ENCODE results near the gene MAML2.
A peak's percentile ranks its signal among the peaks of the same experiment; 100 is the strongest.
"Not testable (repeated sequence)": the region's sequence is repeated elsewhere in the genome, so short reads cannot be mapped to it uniquely, and the experiment has no call there.

The MAML2 gene

DNA sequence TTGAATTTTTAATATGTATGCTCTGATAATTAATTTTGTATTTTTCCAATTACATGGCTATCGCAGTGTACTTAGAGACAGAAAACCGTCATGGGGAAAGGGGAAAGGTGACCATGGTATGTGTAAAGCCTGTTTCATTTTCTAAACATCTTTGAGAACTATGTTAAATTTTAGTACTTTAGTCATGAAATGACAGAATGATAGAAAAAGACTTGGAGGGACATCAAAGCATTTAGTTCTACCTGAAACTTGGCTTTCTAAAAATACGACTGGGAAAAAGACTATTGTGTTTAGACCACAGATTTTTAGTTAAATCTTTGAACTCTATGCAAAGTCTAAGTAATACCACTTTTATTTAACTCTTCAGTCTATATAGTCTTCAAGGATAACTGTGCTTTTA, 54.1 kb downstream of the MAML2 start:
- DNase-seq = no peak

DNA sequence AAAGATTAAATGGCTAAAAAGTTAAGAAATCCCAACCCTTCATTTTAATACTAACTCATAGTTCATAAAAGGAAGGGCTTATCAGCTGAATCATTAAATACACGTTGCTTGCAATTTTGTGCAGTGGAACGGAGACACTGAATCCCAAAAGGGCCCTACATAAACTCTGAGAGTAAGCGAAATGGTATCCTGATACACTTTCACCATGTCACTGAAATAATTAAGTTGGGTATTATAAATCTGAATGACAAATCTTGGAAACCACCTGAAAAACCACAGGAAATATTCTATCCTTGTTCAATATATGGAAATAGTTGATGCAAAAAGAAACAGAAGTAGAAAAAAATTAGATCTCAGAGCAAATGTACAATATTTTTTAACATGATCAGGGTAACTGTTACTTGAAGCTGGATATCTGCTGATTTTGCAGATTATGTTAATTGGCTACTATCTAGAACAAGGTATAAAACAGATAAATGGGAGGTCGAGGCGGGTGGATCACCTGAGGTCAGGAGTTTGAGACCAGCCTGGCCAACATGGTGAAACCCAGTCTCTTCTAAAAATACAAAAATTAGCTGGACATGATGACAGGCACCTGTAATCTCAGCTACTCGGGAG, 55.1 kb downstream of the MAML2 start:
- DNase-seq = no peak

DNA sequence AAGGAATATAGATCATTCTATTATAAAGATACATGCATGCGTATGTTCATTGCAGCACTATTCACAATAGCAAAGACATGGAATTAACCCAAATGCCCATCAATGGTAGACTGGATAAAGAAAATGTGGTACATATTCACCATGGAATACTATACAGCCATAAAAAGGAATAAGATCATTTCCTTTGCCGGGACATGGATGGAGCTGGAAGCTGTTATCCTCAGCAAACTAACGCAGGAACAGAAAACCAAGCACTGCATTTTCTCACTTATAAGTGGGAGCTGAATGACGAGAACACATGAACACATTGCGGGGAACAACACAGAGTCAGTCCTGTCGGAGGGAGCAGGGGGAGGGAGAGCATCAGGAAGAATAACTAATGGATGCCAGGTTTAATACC, 57.0 kb downstream of the MAML2 start:
- not testable (repeated sequence) for DNase-seq

DNA sequence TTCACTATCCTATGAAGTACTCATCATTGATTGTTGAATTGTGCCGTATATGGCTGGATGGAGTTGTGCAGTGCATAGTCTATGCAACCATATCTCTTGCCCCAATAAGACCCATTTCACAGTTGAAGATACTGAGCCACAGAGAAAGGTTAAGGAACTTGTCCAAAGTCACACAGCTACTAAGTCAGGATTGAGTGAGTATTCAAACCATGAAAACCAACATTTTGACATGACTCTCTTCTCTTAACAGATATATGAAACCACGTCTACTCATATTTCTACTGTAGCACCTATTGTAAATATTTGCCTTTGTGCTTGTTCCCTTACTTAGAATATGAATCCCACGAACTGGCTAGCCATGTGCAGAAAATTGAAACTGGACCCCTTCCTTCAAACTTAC, 58.1 kb downstream of the MAML2 start:
- no peak for DNase-seq

DNA sequence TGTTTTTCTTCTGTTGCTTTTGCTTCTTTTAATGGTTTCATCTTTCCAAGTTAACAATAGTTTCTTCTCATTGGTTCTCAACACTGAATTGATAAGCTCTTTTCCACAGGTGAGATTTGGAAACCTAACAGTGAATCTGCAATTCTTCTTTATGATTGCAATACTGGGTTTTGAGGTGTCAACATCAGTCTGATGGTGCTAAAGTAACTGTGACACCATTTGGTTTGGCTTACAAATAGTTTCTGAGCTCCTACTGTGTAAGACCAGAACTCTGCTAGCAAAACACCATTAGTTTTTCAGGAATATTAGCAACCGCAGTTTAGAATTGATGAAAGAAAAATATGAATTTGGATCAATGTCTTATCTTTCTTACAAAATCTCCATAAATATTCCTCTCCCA, 58.6 kb downstream of the MAML2 start:
- no peak for DNase-seq

DNA sequence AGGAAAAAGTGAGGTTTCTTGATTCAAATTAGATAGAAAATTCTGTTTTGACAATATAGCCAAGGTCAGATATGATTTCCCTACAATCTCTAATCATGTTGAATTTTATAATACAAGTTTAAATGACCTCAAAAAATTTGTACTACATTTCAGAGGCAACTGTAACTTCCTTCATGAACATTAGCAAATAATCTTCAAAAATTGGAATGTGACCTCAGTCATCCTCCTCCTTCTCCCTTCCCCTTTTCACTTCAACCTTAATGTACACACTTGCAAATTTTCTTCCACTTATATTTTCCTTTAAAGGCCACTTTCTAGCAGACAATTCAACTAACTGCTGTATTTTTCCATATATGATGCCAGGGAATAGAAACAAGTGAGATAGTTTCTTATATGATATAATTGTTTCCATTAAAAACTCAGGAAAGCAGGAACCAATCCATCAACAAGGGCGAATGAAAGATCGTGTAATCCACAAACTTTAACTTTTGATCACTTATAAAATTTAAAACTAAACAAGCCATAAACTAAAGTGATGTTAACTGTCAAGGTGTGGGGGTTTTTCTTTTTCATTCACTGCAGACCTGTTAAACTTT, 60.3 kb downstream of the MAML2 start:
- DNase-seq = no peak

DNA sequence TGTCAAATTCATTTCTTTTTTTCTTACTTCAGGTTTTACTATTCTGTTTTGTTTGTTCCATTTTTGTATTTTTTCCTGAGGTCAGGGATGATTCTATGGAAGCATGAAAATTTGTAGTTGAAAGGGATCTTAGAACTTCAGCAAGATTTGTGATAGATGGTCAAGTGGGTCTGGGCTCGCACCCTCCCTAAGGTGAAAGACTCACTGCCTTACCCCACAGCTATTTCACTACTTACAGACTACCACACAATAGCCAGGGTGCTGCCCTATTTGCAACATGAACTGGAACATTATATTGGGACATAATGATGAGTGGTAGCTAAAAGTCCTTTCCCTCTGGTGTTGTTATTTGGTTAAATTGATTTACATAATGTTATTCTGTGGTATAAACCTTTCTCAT, 62.6 kb downstream of the MAML2 start:
- DNase-seq = no peak

DNA sequence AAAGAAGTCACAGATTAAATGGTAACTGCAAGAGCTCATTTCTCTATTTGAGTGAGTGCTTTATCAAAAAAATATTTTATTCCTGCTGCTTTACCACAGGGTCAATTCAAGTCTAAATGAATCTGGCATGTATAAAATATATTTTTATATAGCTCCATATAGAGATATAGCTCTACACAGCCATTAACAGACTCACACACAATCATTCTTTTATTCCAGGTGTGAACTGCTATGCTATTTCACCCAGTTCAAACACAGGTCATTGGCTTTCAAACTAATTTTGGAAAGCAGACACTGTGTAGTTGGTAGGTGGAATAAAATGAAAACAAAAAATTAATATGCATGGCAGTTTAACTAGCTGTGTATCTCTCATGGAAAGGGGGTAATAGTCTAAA, 63.1 kb downstream of the MAML2 start:
- DNase-seq = no peak

DNA sequence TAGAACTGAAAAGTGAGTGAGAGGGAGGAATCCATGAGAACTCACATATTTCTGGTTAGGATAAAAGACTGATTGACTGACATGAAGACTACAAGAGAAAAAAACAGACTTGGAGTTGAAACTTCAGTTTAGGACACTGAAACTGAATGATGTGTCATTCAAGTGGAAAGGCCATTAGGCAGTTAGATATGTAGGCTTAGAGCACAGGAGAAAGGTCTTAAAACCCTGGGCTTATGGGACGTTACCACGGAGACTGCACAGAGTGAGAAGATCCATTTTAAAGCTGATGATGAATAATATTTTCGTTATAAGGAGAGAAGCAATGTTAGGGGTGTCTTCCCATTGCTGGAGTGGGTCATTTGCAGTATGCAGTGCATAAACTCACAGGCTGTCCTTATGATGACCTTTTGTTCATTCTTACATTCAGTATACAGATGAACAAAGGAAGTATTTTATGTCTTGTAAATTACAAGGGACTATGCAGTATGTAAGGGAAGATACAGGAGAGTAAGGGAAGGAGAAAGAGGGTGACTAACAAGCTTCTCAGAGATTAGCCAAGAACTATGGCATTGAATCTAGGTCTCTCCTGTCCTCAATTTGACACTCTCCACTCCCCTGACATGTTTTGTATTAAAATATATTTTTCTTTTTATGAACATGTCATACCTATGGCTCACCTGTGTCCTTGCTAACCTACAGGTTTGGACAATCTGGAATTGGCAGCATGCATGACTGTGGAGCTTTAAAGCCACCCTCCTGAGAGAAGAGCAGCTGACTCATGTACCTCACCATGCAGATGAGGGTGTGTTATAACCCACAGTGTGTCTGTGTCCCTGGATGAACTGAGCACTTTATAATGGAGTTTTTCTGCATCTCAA, 63.7 kb downstream of the MAML2 start:
- DNase-seq = no peak

DNA sequence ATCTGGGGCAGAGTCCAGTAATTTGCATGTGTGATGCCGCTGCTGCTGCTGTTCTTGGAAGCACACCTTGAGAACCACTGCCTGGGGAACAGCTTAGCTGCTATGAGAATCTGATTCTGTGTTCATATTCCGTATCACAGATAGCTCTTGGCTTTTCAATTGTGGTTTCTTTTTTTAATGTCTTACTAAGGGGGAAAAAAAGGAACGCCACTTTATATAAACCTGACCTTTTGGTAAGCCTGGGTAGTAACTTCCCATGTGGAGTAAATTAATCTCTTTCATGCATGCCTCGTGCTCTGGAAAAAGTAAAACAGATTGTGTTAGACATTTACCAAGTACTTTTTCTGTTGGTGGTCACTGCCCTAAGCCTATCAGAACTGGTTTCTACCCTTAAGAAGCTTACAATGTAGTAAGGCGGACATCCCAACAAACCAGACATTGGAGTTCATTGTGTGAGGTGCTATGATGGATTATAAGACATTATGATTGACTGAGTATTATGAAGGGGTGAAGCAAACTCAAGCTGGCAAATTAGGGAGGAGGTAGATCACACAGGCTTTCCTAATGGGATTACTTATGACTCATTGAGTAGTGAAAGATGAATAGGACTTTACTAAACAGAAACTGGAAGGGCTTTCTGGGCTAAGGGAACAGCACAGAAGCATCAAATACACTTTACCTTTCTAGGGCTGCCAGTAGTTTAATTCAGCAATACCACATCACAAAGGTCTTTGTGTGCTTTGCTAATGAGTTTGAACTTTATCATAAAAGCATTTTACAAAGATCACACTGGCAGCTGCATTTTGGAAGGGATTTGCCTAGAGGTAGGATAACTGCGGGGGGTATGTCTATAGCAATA, 64.7 kb downstream of the MAML2 start:
- no peak for DNase-seq

DNA sequence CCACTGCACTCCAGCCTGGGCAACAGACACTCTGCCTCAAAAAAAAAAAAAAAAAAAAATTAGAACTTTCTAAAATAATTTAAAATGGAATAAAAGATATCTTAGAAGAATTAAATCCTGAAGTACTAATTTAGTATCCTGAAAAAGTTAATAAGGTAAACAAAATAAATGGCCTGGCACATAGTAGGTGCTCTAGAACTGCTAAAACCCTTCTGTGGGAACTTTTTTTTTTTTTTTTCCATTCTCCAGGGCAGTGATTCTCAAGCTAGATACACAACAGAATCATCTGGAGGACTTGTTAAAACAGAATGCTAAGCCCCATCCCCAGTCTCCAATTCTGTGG, 65.3 kb downstream of the MAML2 start:
- no peak for DNase-seq

DNA sequence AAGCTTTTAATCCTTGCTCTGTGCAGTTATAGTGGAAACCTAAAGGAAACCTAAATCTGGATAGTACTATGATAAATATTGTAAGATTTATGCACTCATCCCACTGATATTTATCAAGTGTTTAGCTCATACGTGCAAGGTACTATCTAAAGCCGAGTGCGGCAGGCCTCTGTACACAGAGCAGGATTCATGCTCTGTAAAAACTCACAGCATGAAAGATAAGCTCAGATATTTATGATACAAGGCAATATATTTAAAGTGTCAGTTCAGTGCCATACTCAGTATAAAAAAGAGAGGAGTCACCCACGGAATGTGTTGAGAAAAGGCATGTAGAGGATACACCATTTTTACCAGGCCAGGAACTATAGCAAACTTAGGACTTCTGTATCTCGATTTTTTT, 66.2 kb downstream of the MAML2 start:
- no peak for DNase-seq

DNA sequence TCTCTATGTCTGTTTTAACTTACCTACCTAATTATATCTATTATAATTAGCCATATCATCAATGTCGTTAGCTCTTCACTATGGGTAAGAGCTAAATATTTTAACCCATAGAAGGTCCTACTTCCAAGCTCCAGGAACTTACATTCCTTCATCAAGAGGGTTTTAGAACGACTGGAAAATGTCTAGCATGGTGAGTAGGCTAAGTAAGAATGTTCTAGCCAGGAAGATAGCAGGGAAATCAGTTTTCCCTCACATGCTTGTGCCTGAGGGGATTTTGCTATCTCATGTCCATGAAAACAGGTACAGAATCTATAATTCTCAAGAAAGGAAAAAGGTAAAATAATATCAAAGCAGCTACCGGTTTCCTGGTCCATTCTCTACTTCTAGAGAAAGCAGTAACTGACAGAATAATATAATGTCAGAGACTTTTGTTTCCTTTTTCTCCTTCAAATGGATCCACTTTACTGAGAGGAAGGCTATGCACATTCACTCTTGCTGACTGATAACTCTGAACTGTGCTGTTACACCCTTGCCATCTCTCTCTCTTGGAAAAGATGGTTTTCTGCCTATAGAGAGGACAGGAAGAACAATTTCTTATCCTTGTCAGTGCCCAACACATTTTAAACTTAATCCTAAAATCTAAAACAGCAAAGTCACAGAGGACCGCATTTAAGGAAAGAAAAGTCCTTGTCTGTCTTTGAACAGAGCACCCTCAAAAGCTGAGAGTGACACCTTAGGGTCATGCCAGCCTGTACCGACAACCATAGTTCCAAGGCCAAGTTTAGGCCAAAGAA, 67.0 kb downstream of the MAML2 start:
- no peak for DNase-seq

DNA sequence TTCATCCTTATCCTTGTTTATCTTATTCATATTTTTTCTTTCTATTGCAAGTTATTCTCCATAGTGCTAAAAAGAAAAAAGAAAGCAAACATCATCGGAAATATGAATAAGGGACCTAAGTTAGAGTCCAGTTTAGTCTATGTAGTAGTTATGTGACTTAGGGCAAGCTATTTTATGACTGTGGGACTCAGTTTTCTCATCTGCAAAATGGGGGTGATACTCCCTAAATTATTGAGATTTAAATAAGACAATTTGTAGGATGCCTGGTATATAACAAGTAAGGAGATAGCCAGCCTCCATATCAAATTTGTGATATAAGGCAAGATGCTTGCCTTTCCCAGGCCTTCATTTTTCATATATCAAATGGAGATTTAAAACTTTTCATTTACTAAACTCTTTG, 69.5 kb downstream of the MAML2 start:
- DNase-seq = no peak

DNA sequence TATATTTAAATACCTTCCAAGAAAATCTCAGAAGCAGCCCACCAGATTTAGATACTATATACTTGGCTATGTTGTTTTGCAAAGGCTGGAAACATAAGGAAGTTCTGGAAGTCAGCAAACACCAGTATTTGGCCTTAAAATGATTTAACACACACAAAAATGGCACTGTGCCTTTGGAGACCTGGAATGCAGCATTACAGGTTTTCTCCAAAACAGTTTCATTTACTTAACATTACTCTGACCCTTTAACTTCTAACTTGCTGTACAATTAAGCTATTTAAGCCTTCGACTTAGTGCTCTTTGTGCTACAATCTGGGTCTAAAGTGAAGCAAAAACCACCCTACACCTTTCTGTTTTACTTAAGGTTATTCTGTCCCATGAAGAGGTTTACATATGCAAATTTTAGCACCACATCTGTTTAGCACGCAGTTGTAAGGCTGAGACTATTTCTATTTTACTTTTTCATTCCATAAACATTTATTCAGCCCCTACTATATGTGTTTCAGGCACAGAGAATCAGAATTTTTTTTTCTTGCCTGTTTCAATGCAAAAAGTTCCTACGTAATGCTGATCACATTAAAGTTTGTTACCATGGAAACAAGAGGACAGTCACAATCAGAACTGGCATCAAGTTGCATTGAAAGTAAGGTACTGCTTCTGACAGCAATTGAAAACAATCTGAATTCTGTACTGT, 70.3 kb downstream of the MAML2 start:
- DNase-seq = no peak

DNA sequence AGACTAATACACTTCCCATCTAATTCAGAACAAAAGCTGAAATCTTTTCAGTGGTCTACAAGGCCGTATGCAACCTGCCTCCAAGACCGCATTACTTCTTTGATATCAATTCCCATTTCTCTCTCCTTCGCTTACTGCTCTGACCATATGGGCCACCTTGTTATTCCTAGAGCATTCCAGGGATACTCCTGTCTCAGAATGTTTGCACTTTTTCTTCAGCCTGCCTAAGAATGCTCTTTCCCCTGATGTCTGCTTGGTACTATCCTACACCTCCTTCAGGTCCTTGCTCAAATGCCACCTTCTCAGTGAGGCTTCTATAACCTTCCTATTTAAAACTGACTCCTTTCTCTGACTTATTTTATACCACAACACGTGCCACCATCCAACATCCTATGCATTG, 71.2 kb downstream of the MAML2 start:
- no peak for DNase-seq

DNA sequence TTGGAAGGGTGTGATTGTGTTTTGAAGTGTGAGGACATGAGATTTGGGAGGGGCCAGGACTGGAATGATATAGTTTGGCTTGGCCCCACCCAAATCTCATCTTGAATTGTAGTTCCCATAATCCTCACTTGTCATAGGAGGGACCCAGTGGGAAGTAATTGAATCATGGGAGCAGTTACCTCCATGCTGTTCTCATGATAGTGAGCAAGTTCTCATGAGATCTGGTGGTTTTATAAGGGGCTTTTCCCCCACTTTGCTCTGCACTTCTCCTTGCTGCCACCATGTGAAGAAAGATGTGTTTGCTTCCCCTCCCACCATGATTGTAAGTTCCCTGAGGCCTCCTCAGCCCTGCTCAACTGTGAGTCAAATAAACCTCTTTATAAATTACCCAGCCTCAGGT, 71.6 kb downstream of the MAML2 start:
- DNase-seq = not testable (repeated sequence)

DNA sequence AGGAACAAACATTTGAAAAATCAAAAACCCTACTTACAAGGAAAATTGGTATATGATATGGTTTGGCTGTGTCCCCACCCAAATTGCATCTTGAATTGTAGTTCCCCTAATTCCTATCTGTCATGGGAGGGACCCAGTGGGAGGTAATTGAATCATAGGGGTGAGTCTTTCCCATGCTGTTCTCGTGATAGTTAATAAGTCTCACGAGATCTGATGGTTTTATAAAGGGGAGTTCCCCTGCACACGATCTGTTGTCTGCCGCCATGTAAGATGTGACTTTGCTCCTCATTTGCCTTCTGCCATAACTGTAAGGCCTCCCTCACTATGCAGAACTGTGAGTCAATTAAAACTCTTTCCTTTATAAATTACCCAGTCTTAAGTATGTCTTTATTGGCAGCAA, 74.5 kb downstream of the MAML2 start:
- not testable (repeated sequence) for DNase-seq

DNA sequence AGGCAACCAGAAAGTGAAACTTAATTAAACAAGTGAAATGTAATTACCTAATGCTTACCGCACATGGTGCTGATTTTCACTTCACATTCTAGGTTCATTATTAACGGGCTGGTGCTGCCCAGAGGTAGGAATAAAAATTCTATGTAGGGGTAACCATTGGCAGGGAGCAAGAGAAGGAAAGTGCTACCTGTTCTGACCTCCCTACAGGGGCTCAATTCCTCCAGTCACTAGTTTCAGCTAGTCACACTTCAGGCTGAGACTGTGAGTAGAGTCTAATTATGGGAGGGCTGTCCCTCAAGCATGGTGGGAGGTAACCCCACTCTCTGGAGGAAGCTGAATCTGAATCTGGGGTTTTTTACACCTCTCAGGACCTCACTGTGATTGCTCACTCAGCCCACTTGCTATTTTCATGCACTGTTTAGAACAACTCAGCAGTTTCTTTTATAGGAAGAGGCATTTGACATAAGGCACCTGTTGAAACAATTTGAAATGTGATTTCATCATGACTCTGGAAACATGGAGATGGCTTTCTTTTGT, 75.4 kb downstream of the MAML2 start:
- DNase-seq = peak; percentile 29

DNA sequence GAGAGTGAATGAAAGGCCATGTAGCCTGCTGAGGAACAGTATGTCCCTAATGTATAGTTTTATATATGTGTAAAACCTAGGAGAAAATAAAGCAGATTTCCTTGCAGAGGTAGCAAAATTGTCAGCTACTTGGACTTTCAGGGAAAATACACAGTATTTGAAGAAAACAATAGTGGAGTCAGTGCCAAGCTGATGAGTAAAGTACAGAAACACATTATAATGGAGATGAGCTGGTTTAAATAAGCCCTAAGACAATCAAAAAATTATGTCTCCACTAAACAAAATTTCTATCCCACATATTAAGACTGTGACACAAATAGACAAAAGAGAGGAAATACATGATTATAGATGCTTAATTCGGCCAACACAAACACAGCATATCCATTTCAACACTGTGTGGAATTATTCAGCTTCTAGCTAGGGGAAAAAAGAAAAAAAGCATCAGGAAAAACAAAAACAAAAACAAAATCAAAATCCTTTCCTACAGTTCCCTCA, 75.9 kb downstream of the MAML2 start:
- DNase-seq = no peak

DNA sequence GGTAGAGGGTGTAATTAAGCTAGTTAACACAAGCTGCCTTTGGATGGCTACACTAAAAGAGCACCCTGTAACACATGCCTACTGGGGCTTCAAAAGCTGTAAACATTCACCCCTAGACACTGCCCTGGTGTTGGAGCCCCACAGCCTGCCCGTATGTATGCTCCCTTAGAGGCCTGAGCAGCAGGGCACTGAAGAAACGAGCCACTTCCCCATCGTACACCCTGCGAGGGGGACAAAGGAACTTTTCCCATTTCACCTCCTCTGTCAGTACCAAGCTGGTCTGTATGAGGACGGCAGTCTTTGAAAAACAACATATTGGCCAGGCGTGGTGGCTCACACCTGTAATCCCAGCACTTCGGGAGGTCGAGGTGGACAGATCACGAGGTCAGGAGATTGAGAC, 77.0 kb downstream of the MAML2 start:
- DNase-seq = no peak
